Right lobe of liver (tissue), 6 donors: ENCODE measurements around the gene LCN9. TPM values are rescaled to one million over a fixed set of nuclear protein-coding genes. Genes with fewer than 3 reads are reported as not detected.

ENCODE experiments used
- ATAC-seq, 4 donors: fragments of 200-7000 bp; cut with Tn5 transposase; one replicate each; pipeline ENCODE4 v1.9.1; 2020; ENCODE audit warnings: mild to moderate bottlenecking in 4 of 4, moderate library complexity in 4 of 4
- DNase-seq, 3 donors: peaks; one replicate each; pipeline ENCODE4 v3.0.0-alpha.2; 2020
- H3K27ac ChIP-seq, 3 donors: fragments of 200-600 bp; one replicate each; pipeline ENCODE4 v1.8.0; 2022
- H3K27me3 ChIP-seq, 2 donors: fragments of 200-600 bp; one replicate each; pipeline ENCODE4 v1.8.0; 2022
- H3K36me3 ChIP-seq, 4 donors: fragments of 200-600 bp; sonication (generic) in 1 of 4; one replicate each; pipeline versions ENCODE4 v1.5.1 to v1.8.0; 2017 to 2022; ENCODE audit warnings: control low read depth in 1 of 4
- H3K4me1 ChIP-seq, 4 donors: fragments of 200-600 bp; sonication (generic) in 1 of 4; one replicate each; pipeline versions ENCODE4 v1.5.1 to v1.8.0; 2017 to 2022; ENCODE audit warnings: control low read depth in 1 of 4
- H3K4me3 ChIP-seq, 3 donors: fragments of 200-600 bp; one replicate each; pipeline ENCODE4 v1.8.0; 2022
- H3K9me3 ChIP-seq, 4 donors: fragments of 200-600 bp; sonication (generic) in 1 of 4; one replicate each; pipeline versions ENCODE4 v1.5.1 to v1.8.0; 2017 to 2022; ENCODE audit warnings: control low read depth in 1 of 4
- CTCF ChIP-seq, 4 donors: fragments of 200-600 bp in 3 of 4; fragments of 450-650 bp in 1 of 4; IDR thresholded peaks; one replicate each; pipeline versions ENCODE4 v1.5.1 to v1.8.0; 2016 to 2022; ENCODE audit warnings: antibody characterized with exemption in 4 of 4, mild to moderate bottlenecking in 2 of 4
- POLR2A ChIP-seq: fragments of 450-650 bp; IDR thresholded peaks from one replicate; pipeline ENCODE4 v1.6.1; 2017; ENCODE audit warnings: antibody characterized with exemption, mild to moderate bottlenecking
- WGBS: methylation state at CpG from one replicate; pipeline ENCODE4 v1.1.6; 2018; ENCODE audit warnings: low coverage, low lambda C conversion rate; ENCODE audit not compliant: insufficient coverage; ENCODE audit errors: missing lambda C conversion rate; 5-methylcytosine and 5-hydroxymethylcytosine counted together
- intact Hi-C, 2 donors: fragments of 100-400 bp; cut with DNase I; formaldehyde crosslinking; loops; one replicate each; pipeline versions ENCODE4 v1.11.2 to v1.14.1; 2022
- total RNA-seq, 6 experiments: library from RNA; depleted of rRNA in 2 of 6; stranded (reverse); fragments of >200 nt in 2 of 6; fragmentation: NEBNext Ultra II Directional in 3 of 6; extraction: Animal tissue kit (Norgen Biotek cat#: 25700) in 3 of 6; gene quantifications; one replicate each; pipeline versions ENCODE4 v1.1.0 to v1.2.4, GENCODE V29; 2016 to 2023
- donor health status: DM: no; HTN: yes; CAD: no.
- donor health status: DM: no; HTN: no; CAD: no.
- donor health status: DM: no; HTN: no; CAD: no.
- donor health status: DM: no; HTN: yes; CAD: no.
- donor health status: DM: no; HTN: yes; CAD: no.

LCN9 gene
- total RNA-seq, 6 experiments from 2014 or later = not detected

GRCh38 chr9:135715056-135715595, 52.0 kb downstream of the LCN9 start:
- ATAC-seq = no peak
- no peaks in the 10 kb centered on the region for H3K27me3 ChIP-seq

GRCh38 chr9:135716045-135716444, 52.9 kb downstream of the LCN9 start:
- no peak for ATAC-seq
- Histone ChIP-seq H3K4me1 (no peaks in the 10 kb centered on the region), H3K27me3 (no peaks in the 10 kb centered on the region), H3K4me3 (no peak overlapping the region), H3K36me3 (no peaks in the 10 kb centered on the region), H3K9me3 (no peaks in the 10 kb centered on the region), H3K27ac (no peak overlapping the region)
- intact Hi-C loops = no loop called here
- TF ChIP-seq CTCF (IDR thresholded peaks at IDR 0.05) (no peak), POLR2A (no peak)
- DNase-seq = no peak
- 68% methylated on average over 6 of the region's 11 CpGs for WGBS

More at GRCh38 chr9:135715056-135715595, 52.0 kb downstream of the LCN9 start:
- no peak for DNase-seq
- TF ChIP-seq POLR2A (no peak), CTCF (IDR thresholded peaks at IDR 0.05) (no peak)
- intact Hi-C loops = no loop called here
- H3K9me3 ChIP-seq = no peaks in the 10 kb centered on the region
- no peak overlapping the region for H3K4me3 ChIP-seq
- no peaks in the 10 kb centered on the region for H3K36me3 ChIP-seq
- H3K27ac ChIP-seq = no peak overlapping the region
- WGBS = 26% methylated on average over 14 of the region's 23 CpGs
- no peaks in the 10 kb centered on the region for H3K4me1 ChIP-seq

Other genes starting within 250 kb of the LCN9 start
- gene PPP1R26, start 183.5 kb upstream of the LCN9 start, total RNA-seq = 1 to 10 TPM; 5.1 to 9.0 (median 7.7) TPM
- 10 to 100 TPM; 24.7 to 56.8 (median 30.5) TPM for gene MRPS2, start 162.6 kb upstream of the LCN9 start, total RNA-seq
- not detected for gene LCN1, start 141.9 kb upstream of the LCN9 start, total RNA-seq
- gene OBP2A, start 117.2 kb upstream of the LCN9 start, total RNA-seq = not detected
- not detected for gene PAEP, start 101.6 kb upstream of the LCN9 start, total RNA-seq
- not detected for gene GLT6D1, start 23.8 kb upstream of the LCN9 start, total RNA-seq
- gene SOHLH1, start 36.2 kb downstream of the LCN9 start, total RNA-seq = not detected
- gene KCNT1, start 38.9 kb downstream of the LCN9 start, total RNA-seq = not detected
- gene CAMSAP1, start 244.2 kb downstream of the LCN9 start, total RNA-seq = 10 to 100 TPM in 3 of 6 experiments, 1 to 10 TPM in 3; 5.2 to 16.1 (median 10.4) TPM